LNCaP clone FGC (cell line): Measurements from ENCODE around the gene ELN.

ENCODE experiments used
- DNase-seq: peaks from one replicate; pipeline ENCODE4 v3.0.0-alpha.2; 2011; ENCODE audit warnings: low read depth
- H3K4me3 ChIP-seq: 2 replicates; pipeline ENCODE4 v1.5.1; 2011; ENCODE audit warnings: mild to moderate bottlenecking, low read depth, low read length, control low read depth
- TF ChIP-seq, protein P1 (sequence below): IDR thresholded peaks from 2 replicates; pipeline ENCODE4 v1.5.1; 2012; ENCODE audit warnings: mild to moderate bottlenecking; ENCODE audit not compliant: control insufficient read depth, insufficient read depth; ENCODE audit errors: extremely low read depth

ELN gene

DNA sequence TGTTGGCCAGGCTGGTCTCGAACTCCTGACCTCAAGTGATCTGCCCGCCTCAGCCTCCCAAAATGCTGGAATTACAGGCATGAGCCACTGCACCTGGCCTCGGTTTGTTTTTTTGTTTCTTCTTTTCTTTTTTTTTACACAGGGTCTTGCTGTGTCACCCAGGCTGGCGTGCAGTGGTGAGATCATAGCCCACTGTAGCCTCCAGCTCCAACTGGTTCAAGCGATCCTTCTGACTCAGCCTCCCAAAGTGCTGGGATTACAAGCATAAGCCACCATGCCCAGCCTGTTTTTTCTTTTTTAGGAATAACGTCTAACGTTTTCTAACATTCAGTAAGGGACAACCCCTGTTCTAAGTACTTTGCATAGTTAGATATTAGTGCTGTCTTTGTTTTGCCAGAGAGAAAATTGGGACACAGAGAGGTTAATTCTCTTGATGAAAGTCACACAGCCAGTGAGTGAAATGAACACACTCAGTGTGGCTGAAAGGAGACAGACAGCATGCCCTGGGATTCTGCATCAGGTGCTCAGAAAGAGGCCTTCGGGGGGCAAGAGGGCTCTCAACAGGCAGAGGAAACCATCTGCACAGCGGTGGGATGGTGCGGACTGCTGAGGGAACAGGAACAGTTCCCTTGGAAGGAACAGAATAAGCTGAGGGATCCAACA is 59.9 kb downstream of the ELN start:
- H3K4me3 ChIP-seq: no peak overlapping the region
- TF ChIP-seq, protein P1, sequence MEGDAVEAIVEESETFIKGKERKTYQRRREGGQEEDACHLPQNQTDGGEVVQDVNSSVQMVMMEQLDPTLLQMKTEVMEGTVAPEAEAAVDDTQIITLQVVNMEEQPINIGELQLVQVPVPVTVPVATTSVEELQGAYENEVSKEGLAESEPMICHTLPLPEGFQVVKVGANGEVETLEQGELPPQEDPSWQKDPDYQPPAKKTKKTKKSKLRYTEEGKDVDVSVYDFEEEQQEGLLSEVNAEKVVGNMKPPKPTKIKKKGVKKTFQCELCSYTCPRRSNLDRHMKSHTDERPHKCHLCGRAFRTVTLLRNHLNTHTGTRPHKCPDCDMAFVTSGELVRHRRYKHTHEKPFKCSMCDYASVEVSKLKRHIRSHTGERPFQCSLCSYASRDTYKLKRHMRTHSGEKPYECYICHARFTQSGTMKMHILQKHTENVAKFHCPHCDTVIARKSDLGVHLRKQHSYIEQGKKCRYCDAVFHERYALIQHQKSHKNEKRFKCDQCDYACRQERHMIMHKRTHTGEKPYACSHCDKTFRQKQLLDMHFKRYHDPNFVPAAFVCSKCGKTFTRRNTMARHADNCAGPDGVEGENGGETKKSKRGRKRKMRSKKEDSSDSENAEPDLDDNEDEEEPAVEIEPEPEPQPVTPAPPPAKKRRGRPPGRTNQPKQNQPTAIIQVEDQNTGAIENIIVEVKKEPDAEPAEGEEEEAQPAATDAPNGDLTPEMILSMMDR: no peak
- DNase-seq: no peak

DNA sequence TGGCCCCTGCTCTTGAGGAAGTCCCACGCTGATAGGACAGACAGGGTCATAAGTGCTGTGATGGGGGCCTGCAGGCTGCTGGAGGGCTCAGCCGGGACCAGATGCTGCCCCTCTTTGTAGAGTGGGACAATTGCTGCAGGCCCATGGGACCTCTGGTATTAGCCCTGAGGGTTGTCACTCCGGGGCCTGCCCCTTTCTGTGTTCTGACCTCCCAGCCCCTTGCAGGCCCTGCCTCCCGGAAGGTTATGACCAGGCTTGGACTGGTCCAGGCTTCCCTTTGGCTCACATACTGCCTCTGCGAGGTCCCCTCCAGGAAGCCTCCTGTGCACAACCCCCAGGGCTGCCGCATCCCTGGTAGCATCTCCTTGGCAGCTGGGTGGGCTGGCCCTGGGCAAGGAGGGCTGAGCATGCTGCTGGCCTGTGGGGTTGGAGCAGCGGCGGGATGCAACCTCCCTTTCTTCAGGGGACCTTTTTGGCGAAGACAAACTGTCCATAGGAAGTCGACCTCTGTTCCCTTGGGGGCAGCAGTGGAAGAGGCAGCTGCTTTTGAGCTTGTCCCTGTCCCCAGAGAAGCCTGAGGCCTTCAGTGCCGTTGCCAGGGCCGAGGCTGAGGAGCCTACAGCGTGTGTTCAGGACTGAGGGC is 64.5 kb downstream of the ELN start:
- H3K4me3 ChIP-seq: no peak overlapping the region
- TF ChIP-seq, protein P1: no peak
- no peak for DNase-seq

DNA sequence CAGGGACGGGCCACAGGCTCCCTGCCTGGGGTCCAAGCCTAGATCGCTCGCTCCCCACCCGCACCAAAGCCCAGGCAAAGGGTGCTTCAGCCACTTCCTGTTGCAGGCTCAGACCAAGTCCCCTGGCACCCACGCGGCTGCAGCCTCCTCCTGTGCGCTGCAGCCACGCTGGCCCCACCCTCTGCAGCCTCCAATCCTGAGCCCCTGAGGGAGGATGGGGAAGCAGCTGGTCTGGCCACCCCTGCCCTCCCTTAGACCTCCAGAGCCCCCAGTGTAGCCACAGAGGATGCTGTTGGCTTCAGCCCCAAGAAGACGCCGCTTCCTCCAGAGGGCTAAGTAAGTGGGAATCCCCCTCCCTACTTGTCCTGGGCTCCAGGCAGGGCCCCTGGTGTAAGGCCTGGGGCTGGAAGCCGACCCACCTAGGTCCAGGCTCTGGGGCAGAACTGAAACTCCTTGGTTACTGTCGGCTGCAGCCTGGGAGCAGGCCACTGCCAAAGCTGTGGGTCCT is 65.0 kb downstream of the ELN start:
- DNase-seq: no peak
- TF ChIP-seq, protein P1: no peak
- no peak overlapping the region for H3K4me3 ChIP-seq

DNA sequence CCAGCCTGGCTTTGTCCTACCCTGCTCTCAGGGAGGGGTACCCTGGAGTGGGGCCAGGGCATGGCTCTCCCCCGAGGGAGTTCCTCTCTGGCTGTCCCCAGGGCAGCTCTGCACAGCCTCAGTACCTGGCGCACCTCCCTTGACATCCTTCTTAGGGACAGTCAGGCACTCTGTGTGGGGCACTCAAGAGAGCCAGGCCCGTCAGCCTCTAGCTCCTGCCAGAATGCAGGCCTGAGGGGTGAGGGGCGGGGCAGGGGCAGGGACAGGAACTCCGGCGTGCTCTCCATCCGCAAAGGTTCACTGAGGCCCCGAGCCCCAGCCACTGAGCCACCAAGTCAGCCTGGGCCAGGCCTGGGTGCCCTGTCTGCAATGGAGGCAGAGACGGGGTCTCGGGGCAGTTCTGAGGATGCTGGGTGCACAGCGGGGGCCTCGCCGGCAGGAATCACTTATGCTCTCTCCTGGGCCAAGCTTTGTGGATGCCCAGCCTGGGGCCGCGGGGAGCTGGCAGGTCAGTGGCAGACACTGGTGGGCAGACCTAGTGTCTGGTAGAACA is 65.8 kb downstream of the ELN start:
- no peak for DNase-seq
- H3K4me3 ChIP-seq: no peak overlapping the region
- TF ChIP-seq, protein P1: no peak

DNA sequence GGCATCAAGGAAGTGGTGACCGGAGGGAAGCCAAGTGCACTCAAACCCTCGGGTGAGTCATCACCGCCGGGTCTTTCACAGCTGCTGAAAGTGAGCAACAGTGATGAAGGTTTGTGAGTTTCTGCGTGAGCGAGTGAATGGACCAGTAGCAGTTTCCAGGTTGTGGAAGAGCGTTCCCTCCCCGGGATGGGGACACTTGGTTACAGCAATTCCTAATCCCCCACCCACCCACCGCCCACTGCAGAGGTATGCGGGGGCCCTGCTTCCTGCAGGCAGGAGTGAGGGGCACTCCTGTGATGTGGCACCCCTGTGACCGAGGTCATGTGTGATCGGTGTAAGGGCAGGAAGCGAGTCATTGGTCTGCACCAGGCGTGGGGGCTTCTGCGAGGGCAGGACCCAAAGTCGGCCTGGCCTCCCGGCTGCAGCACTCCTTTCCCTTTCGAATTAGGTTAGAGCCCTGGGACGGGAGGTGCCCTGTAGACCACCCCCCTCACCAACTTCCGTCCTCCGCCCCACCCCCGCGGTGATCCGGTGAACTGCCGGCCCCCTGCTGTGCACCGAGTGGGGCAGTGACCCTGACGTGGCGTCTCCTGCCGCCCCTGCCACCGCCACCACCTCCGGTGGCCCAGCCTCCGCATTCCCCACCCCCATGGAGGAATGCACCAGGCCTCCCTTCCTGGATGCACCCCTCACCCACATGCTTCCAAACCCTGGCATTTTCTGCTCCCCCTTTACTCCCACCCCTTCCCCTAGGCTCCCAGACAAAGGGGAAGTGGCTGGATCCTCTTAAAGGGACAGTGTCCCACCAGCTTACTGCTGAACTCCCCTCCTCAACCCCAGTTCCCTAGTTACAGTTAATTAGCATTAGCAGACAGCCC is 66.5 kb downstream of the ELN start:
- no peak for DNase-seq
- TF ChIP-seq, protein P1: no peak
- H3K4me3 ChIP-seq: no peak overlapping the region

DNA sequence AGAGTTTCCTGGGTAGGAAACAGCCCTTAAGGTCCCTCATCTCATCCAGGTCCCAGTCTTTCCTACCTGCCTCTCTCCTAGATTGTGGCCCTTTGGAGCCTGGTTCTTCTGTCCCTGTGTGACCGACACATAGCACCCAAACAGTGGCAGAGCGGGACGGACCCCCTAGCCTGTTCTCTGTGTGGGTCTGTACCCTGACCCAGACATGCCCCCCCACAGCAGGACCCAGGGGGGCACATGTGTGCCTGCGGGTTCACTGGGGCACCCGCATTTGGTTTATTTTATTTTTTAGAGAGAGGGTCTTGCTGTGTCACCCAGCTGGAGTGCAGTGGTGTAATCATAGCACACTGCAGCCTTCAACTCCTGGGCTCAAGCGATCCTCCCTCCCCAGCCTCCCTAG is 67.2 kb downstream of the ELN start:
- TF ChIP-seq, protein P1: no peak
- no peak for DNase-seq
- H3K4me3 ChIP-seq: no peak overlapping the region
